GM12878 (cell line): Measurements from ENCODE around the gene PLA2G4A.

Experiments used
- ASH2L ChIP-seq: fragments of 300-600, 200-600 bp; sonication (generic); IDR thresholded peaks from 2 replicates; pipeline ENCODE4 v1.6.1; 2017; ENCODE audit warnings: low read depth, mild to moderate bottlenecking, borderline replicate concordance
- BHLHE40 ChIP-seq, 2 experiments: fragments of 450-650 bp in 1 of 2; IDR thresholded peaks; 2 replicates each; pipeline ENCODE4 v1.6.1; 2011 to 2017; ENCODE audit warnings: low read depth in 2 of 2, borderline replicate concordance in 1 of 2, improper control_type of control experiment in 1 of 2, low read length in 1 of 2, mild to moderate bottlenecking in 1 of 2
- CTCF ChIP-seq, 3 experiments: IDR thresholded peaks in 2 of 3; conservative IDR thresholded peaks in 1 of 3; 2 replicates each; pipeline ENCODE4 v1.5.1; 2011; ENCODE audit warnings: low read depth in 3 of 3, low read length in 3 of 3, mild to moderate bottlenecking in 3 of 3, control low read depth in 2 of 3, moderate library complexity in 2 of 3, inconsistent platforms in 1 of 3, mixed read lengths in 1 of 3; ENCODE audit not compliant: control insufficient read depth in 2 of 3, insufficient read depth in 1 of 3; ENCODE audit errors: extremely low read depth in 1 of 3
- E2F4 ChIP-seq: IDR thresholded peaks from 2 replicates; pipeline ENCODE4 v1.6.1; 2012; ENCODE audit warnings: low read depth, low read length, improper control_type of control experiment
- EZH2 ChIP-seq: IDR thresholded peaks from 2 replicates; pipeline ENCODE4 v1.6.1; 2012; ENCODE audit warnings: low read depth, mild to moderate bottlenecking, control low read depth, inconsistent platforms, low read length, borderline replicate concordance; ENCODE audit not compliant: control insufficient read depth
- JUND ChIP-seq: IDR thresholded peaks from 2 replicates; pipeline ENCODE4 v1.6.1; 2012; ENCODE audit warnings: low read depth, mild to moderate bottlenecking, low read length, improper control_type of control experiment, moderate library complexity
- REST ChIP-seq: IDR thresholded peaks from 2 replicates; pipeline ENCODE4 v1.6.1; 2012; ENCODE audit warnings: mild to moderate bottlenecking, low read depth, low read length
- SIX5 ChIP-seq: IDR thresholded peaks from 2 replicates; pipeline ENCODE4 v1.6.1; 2011; ENCODE audit warnings: mild to moderate bottlenecking, low read depth, low read length, moderate library complexity; ENCODE audit not compliant: severe bottlenecking
- SP1 ChIP-seq: IDR thresholded peaks from one replicate; pipeline ENCODE4 v1.6.1; 2011; ENCODE audit warnings: low read depth, low read length
- ZBTB11 ChIP-seq: fragments of 450-650 bp; formaldehyde crosslinking; IDR thresholded peaks from 2 replicates; pipeline ENCODE4 v1.5.0; 2022; ENCODE audit warnings: mild to moderate bottlenecking, missing genetic modification characterization

- no peak for TF ChIP-seq CTCF (IDR thresholded peaks at IDR 0.05 in 2 of 3, conservative IDR thresholded peaks at IDR 0.05 in 1 of 3; ENCODE audit: control insufficient read depth in 2 of 3, extremely low read depth in 1 of 3, insufficient read depth in 1 of 3, low read depth in 3 of 3, low read length in 3 of 3)
- TF ChIP-seq JUND = no peak
- TF ChIP-seq ZBTB11 (CRISPR knock-in tag) = no peak
- TF ChIP-seq BHLHE40 (IDR thresholded peaks at IDR 0.05; ENCODE audit: borderline replicate concordance in 1 of 2, low read depth in 2 of 2, low read length in 1 of 2) = no peak
- TF ChIP-seq E2F4 = no peak
- no peak for TF ChIP-seq REST
- no peak for TF ChIP-seq SP1
- no peak for TF ChIP-seq EZH2
- no peak for TF ChIP-seq SIX5
- no peak for TF ChIP-seq ASH2L
Observed at GRCh38 chr1:186983327-186983726, 154.6 kb downstream of the PLA2G4A start.
